H1 (cell line): ENCODE measurements around the gene KRTAP5-8. TPM values are rescaled to one million over a fixed set of nuclear protein-coding genes. Genes with fewer than 3 reads are reported as not detected.

Experiments
- BRCA1 ChIP-seq: IDR thresholded peaks from 2 replicates; pipeline ENCODE4 v1.6.1; 2012; ENCODE audit warnings: low read depth, low read length, improper control_type of control experiment
- CHD1 ChIP-seq: IDR thresholded peaks from 2 replicates; pipeline ENCODE4 v1.6.1; 2012; ENCODE audit warnings: low read depth, low read length, improper control_type of control experiment
- GABPA ChIP-seq: IDR thresholded peaks from 2 replicates; pipeline ENCODE4 v1.6.1; 2011; ENCODE audit warnings: mild to moderate bottlenecking, low read length, moderate library complexity, borderline replicate concordance; ENCODE audit not compliant: insufficient read depth
- MAFK ChIP-seq: IDR thresholded peaks from 2 replicates; pipeline ENCODE4 v1.6.1; 2012; ENCODE audit warnings: low read depth, mild to moderate bottlenecking, improper control_type of control experiment, low read length
- NANOG ChIP-seq: IDR thresholded peaks from 2 replicates; pipeline ENCODE4 v1.6.1; 2011; ENCODE audit warnings: low read length, low read depth, mild to moderate bottlenecking, inconsistent platforms; ENCODE audit not compliant: insufficient read depth, poor library complexity, severe bottlenecking
- SIRT6 ChIP-seq: IDR thresholded peaks from one replicate; pipeline ENCODE4 v1.7.1; 2012; ENCODE audit warnings: low read length, inconsistent platforms
- polyA plus RNA-seq, 7 experiments: library from polyadenylated mRNA; depleted of rRNA in 3 of 7; stranded (reverse) in 5 of 7; unstranded in 2 of 7; fragments of >200 nt in 5 of 7; fragments of 200-250 nt in 2 of 7; gene quantifications; 1 replicate in 5 of 7; 2 replicates in 1 of 7; 4 replicates in 1 of 7; pipeline versions ENCODE4 v1.2.1 to v1.2.3, GENCODE V29; 2011 to 2013; ENCODE audit warnings: missing spikeins in 2 of 7, mixed read lengths in 2 of 7
- total RNA-seq: library from RNA; stranded (reverse); fragmentation: NEBNext Ultra II Directional; extraction: Animal tissue kit (Norgen Biotek cat#: 25700); gene quantifications from 2 replicates; pipeline ENCODE4 v1.2.1, GENCODE V29; 2021

KRTAP5-8 gene
- total and polyA plus RNA-seq, 2 of the 8 experiments (the other 6 are each of a cell fraction or from before 2014, with no cell fraction given), result not detected

DNA sequence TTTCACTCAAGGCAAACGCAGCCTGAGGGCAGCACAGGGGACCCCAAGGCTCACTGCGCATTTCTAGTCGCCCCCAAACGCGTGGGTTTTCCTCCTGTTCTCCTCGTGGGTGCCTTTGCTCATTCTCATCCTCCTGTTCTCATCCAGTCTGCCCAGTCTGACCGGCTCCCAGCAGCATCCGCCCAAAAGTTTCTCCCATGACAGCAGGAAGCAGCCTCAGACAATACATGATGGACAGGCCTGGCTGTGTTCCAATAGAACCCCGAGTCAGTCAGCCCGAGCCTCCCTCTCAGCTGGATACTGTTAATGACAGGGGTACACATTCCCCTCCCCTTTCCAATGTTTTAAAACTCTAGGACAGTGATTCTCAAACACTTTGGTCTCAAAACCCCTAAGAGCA is 33.3 kb upstream of the KRTAP5-8 start (continued):
- TF ChIP-seq MAFK (no peak), GABPA (no peak), CHD1 (no peak), SIRT6 (no peak), BRCA1 (no peak), NANOG (no peak)
